ENCODE results near the gene RASA2. TPM values are rescaled to one million over a fixed set of nuclear protein-coding genes. Genes with fewer than 3 reads are reported as not detected.

Gene RASA2
- total RNA-seq, 1 donor from 2014 or later, result 15.1 TPM

DNA sequence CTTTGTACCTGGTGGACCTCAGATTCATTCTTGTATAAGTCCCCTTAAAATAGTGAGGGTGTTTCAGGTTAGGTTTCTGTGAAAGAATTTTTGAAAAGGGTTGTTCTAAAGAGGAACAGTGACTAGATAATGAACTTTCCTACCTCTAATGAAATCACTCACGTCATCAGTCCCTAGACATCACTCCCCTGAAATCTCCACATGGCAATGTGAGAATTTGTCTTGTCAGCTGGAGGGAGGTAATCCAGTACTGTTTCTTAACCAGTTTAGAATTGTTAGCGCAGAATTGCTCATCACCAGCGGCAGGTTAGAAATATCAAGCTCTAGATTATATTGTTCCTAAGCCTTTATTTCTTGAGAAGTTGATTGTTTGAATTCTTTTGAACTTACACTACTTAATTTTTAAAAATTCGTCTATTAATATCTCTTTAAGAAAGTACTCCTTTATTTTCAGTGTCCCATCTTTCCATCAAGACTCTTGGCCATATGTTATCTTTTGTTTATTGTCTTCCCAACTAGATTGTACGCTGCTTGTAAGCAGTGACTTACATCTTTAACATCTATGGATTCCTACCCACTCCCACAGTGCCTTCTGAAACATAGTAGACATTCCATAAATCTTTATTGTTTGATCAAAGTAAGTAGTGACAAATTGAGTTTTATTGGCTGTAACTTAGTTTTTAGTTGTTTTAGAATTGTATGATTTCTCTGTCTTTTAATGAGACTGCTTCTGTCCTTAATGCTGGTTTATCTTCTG lies 52.8 kb downstream of the RASA2 start:
- TF ChIP-seq, protein P1, sequence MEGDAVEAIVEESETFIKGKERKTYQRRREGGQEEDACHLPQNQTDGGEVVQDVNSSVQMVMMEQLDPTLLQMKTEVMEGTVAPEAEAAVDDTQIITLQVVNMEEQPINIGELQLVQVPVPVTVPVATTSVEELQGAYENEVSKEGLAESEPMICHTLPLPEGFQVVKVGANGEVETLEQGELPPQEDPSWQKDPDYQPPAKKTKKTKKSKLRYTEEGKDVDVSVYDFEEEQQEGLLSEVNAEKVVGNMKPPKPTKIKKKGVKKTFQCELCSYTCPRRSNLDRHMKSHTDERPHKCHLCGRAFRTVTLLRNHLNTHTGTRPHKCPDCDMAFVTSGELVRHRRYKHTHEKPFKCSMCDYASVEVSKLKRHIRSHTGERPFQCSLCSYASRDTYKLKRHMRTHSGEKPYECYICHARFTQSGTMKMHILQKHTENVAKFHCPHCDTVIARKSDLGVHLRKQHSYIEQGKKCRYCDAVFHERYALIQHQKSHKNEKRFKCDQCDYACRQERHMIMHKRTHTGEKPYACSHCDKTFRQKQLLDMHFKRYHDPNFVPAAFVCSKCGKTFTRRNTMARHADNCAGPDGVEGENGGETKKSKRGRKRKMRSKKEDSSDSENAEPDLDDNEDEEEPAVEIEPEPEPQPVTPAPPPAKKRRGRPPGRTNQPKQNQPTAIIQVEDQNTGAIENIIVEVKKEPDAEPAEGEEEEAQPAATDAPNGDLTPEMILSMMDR (conservative IDR thresholded peaks at IDR 0.05; ENCODE audit: low read depth, low read length), result no peak
- no peak overlapping the region for H3K4me3 ChIP-seq (ENCODE audit: low read depth, low read length)
- DNase-seq (ENCODE audit: low read depth), result no peak

DNA sequence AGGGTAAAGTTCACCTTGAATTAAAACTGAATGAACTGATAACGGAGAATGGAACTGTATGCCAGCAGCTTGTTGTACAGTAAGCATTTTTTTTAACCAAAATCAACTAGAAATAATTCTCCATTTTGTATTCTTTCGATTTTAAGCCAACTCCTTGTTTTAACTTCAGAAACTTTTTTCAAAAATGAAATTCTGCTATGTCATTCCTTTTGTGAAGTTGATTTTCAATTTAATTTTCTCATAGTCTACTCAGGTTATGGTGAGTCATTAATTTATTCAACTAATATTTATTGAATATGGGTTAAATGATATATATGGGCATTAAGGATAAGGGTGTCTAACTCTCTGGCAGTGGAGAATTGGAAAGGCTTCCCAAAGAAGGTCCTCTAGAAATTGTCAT lies 53.7 kb downstream of the RASA2 start:
- TF ChIP-seq, protein P1 (conservative IDR thresholded peaks at IDR 0.05; ENCODE audit: low read depth, low read length), result no peak
- H3K4me3 ChIP-seq (ENCODE audit: low read depth, low read length), result no peak overlapping the region
- no peak for DNase-seq (ENCODE audit: low read depth)

DNA sequence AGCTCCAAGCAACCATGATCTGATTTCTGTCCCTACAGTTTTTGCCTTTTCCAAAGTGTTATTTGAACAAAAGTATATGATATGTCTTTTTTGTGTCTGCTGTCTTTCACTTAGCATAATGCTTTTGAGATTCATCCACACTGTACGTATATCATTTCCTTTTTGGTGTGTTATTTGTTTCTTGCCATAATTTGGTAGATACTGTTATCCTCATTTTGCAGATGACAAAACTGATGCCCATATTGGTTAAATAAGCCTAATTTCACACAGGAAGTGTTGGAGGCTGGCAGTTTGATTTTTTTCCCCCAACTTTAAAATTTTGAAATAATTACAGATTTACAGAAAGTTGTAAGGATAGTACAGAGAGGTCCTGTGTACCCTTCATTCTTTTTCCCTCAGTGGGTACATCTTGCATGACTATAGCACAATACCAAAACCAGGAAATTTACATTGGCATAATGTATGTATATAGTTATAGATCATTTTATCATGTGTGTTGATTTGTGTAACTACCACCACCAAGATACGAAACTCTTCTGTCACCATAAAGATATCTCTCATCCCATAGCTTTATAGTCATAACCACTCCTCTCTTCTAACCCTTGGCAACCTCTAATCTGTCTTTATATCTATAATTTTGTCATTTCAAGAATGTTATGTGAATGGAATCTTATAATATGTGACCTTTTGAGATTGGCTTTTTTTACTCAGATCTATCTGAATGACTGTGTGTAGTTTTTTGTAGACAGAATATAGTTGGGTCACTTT lies 55.6 kb downstream of the RASA2 start:
- no peak for DNase-seq (ENCODE audit: low read depth)
- TF ChIP-seq, protein P1 (conservative IDR thresholded peaks at IDR 0.05; ENCODE audit: low read depth, low read length), result no peak
- H3K4me3 ChIP-seq (ENCODE audit: low read depth, low read length), result no peak overlapping the region

DNA sequence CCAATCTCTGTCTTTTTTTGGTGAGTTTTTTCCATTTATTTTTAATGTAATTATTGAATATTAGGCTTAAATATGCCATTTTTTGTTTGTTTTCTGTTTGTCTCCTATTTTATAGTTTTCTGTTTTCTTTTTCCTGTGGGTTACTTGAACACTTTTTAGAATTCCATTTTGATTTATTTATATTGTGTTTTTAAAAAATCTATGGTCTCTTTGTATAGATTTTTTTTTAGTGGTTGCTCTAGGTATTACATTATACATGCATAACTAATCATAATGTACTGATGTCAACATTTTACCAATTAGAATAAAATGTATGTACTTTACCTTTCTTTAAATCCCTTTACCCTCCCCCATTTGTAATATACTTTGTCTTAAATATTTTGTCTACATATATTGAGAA lies 56.2 kb downstream of the RASA2 start:
- no peak overlapping the region for H3K4me3 ChIP-seq (ENCODE audit: low read depth, low read length)
- DNase-seq (ENCODE audit: low read depth), result no peak
- TF ChIP-seq, protein P1 (conservative IDR thresholded peaks at IDR 0.05; ENCODE audit: low read depth, low read length), result no peak

DNA sequence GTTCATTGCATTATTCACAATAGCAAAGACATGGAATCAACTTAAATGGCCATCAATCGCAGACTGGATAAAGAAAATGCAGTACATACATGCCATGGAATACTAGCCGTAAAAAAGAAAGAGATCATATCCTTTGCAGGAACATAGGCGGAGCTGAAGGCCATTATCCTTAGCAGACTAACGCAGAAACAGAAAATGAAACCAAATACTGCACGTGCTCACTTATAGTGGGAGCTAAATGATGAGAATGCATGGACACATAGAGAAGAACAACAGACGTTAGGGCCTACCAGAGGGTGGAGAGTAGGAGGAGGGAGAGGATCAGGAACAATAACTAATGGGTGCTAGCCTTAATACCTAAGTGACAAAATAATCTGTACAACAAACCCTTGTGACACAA lies 57.9 kb downstream of the RASA2 start:
- H3K4me3 ChIP-seq (ENCODE audit: low read depth, low read length), result no peak overlapping the region
- no peak for DNase-seq (ENCODE audit: low read depth)
- TF ChIP-seq, protein P1 (conservative IDR thresholded peaks at IDR 0.05; ENCODE audit: low read depth, low read length), result no peak

DNA sequence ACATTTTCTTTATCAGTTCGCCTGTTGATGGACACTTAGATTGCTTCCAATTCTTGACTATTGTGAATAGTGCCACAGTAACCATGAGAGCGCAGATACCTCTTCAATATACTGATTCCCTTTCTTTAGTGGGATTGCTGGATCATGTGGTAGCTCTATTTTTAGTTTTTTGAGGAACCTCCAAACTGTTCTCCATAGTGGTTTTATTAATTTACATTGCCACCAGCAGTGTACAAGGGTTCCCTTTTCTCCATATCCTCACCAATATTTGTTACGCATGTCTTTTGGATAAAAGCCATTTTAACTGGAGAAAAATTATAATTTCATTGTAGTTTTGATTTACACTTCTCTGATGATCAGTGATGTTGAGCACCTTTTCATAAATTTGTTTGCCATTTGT lies 59.3 kb downstream of the RASA2 start:
- H3K4me3 ChIP-seq (ENCODE audit: low read depth, low read length), result no peak overlapping the region
- DNase-seq (ENCODE audit: low read depth), result no peak
- TF ChIP-seq, protein P1 (conservative IDR thresholded peaks at IDR 0.05; ENCODE audit: low read depth, low read length), result no peak
